Ascending aorta (tissue), 2 donors: ENCODE results near the gene PPM1J. TPM values are rescaled to one million over a fixed set of nuclear protein-coding genes. Genes with fewer than 3 reads are reported as not detected.

ENCODE experiments used
- DNase-seq, 2 donors: peaks; one replicate each; pipeline ENCODE4 v3.0.0-alpha.2; 2019; ENCODE audit warnings: low spot score in 2 of 2
- H3K27ac ChIP-seq, 2 donors: fragments of 200-600 bp; sonication (generic); one replicate each; pipeline ENCODE4 v1.5.1; 2016 to 2017; ENCODE audit warnings: mild to moderate bottlenecking in 1 of 2
- H3K27me3 ChIP-seq: fragments of 200-600 bp; sonication (generic); one replicate; pipeline ENCODE4 v1.5.1; 2017
- H3K36me3 ChIP-seq, 2 donors: fragments of 200-600 bp; sonication (generic); one replicate each; pipeline ENCODE4 v1.5.1; 2016
- H3K4me1 ChIP-seq, 2 donors: fragments of 200-600 bp; sonication (generic); one replicate each; pipeline ENCODE4 v1.5.1; 2016 to 2017; ENCODE audit warnings: mild to moderate bottlenecking in 1 of 2
- H3K4me3 ChIP-seq, 2 donors: fragments of 200-600 bp; sonication (generic); one replicate each; pipeline ENCODE4 v1.5.1; 2016 to 2017; ENCODE audit warnings: mild to moderate bottlenecking in 1 of 2
- H3K9me3 ChIP-seq, 2 donors: fragments of 200-600 bp; sonication (generic); one replicate each; pipeline ENCODE4 v1.5.1; 2016
- CTCF ChIP-seq, 3 experiments: fragments of 200-600 bp in 2 of 3; fragments of 450-650 bp in 1 of 3; sonication (generic) in 2 of 3; IDR thresholded peaks; one replicate each; pipeline ENCODE4 v1.5.1; 2016 to 2019; ENCODE audit warnings: antibody characterized with exemption in 3 of 3, mild to moderate bottlenecking in 1 of 3, moderate library complexity in 1 of 3
- intact Hi-C: fragments of 100-400 bp; cut with DNase I; formaldehyde crosslinking; loops from one replicate; pipeline ENCODE4 v1.15.1; 2023
- total RNA-seq: library from RNA; depleted of rRNA; stranded (reverse); fragments of >200 nt; gene quantifications from one replicate; pipeline ENCODE4 v1.1.0, GENCODE V29; 2016

PPM1J gene
- total RNA-seq, 1 donor from 2014 or later = 10.0 TPM

- intact Hi-C loops = loop anchor here (1.0 to 10.0 kb wide), 5 partner anchors 25 to 170 kb away; partner anchors contain the start of genes CAPZA1, RHOC, ST7L and WNT2B
- H3K27me3 ChIP-seq = no peaks in the 10 kb centered on the region
- DNase-seq = peak in 1 of 2 donors; percentile 70
- no peaks in the 10 kb centered on the region for H3K9me3 ChIP-seq
- H3K27ac ChIP-seq = peak overlapping the region; percentile 85 to 89
- peak overlapping the region; percentile 90 to 99 for H3K4me3 ChIP-seq
- H3K36me3 ChIP-seq = peaks cover 0 to 6% of the 10 kb centered on the region in 2 donors
- no peak for TF ChIP-seq CTCF (IDR thresholded peaks at IDR 0.05)
- H3K4me1 ChIP-seq = peaks cover 0 to 17% of the 10 kb centered on the region in 2 donors
Measured at GRCh38 chr1:112674986-112675727, 40.0 kb downstream of the PPM1J start.

- Histone ChIP-seq H3K4me1 (peaks cover 0 to 17% of the 10 kb centered on the region in 2 donors), H3K4me3 (peak within 1 kb of the TSS; percentile 90 to 99), H3K9me3 (no peaks in the 10 kb centered on the region), H3K27ac (peak within 1 kb of the TSS; percentile 85 to 89), H3K36me3 (peaks cover 3 to 13% of the 10 kb centered on the region in 2 donors), H3K27me3 (no peaks in the 10 kb centered on the region)
- no peak for TF ChIP-seq CTCF (IDR thresholded peaks at IDR 0.05)
- intact Hi-C loops = loop anchor here (1.0 to 10.0 kb wide), 4 partner anchors 26 to 170 kb away; partner anchors contain the start of genes CAPZA1, RHOC, ST7L and WNT2B
- DNase-seq = peak in 1 of 2 donors; percentile 84
Measured at GRCh38 chr1:112674440-112674985, 40.6 kb downstream of the PPM1J start, which contains the start of gene MOV10. TSS of gene MOV10 (plus strand) at chr1:112674659. CDS start at chr1:112674913, 254 bp downstream.

GRCh38 chr1:112673592-112674439 is 41.3 kb downstream of the PPM1J start:
- Histone ChIP-seq H3K4me3 (peak overlapping the region; percentile 90 to 99), H3K27ac (peak overlapping the region; percentile 85 to 89), H3K4me1 (peaks cover 0 to 17% of the 10 kb centered on the region in 2 donors), H3K36me3 (peaks cover 5 to 17% of the 10 kb centered on the region in 2 donors), H3K9me3 (no peaks in the 10 kb centered on the region), H3K27me3 (no peaks in the 10 kb centered on the region)
- peak; percentile 25 to 51 (median 41) for TF ChIP-seq CTCF (IDR thresholded peaks at IDR 0.05)
- DNase-seq = no peak
- intact Hi-C loops = loop anchor here (1.0 to 10.0 kb wide), 4 partner anchors 26 to 169 kb away; partner anchors contain the start of genes CAPZA1, RHOC, ST7L and WNT2B

GRCh38 chr1:112672842-112673241 is 42.3 kb downstream of the PPM1J start:
- Histone ChIP-seq H3K36me3 (peaks cover 6 to 27% of the 10 kb centered on the region in 2 donors), H3K27ac (peak overlapping the region; percentile 85 to 89), H3K9me3 (no peaks in the 10 kb centered on the region), H3K27me3 (no peaks in the 10 kb centered on the region), H3K4me3 (no peak overlapping the region), H3K4me1 (peaks cover 0 to 17% of the 10 kb centered on the region in 2 donors)
- no peak for DNase-seq
- no peak for TF ChIP-seq CTCF (IDR thresholded peaks at IDR 0.05)
- intact Hi-C loops = loop anchor here (10.0 kb wide), 1 partner anchor 168 kb away; the partner anchor contains the start of gene WNT2B

- no peak overlapping the region for H3K4me3 ChIP-seq
- DNase-seq = no peak
- H3K36me3 ChIP-seq = peaks cover 14 to 33% of the 10 kb centered on the region in 2 donors
- no peak overlapping the region for H3K27ac ChIP-seq
- no peaks in the 10 kb centered on the region for H3K9me3 ChIP-seq
- no peak for TF ChIP-seq CTCF (IDR thresholded peaks at IDR 0.05)
- H3K27me3 ChIP-seq = no peaks in the 10 kb centered on the region
- peaks cover 0 to 17% of the 10 kb centered on the region in 2 donors for H3K4me1 ChIP-seq
- intact Hi-C loops = loop anchor here (10.0 kb wide), 1 partner anchor 167 kb away; the partner anchor contains the start of gene WNT2B
Measured at GRCh38 chr1:112672009-112672408, 43.1 kb downstream of the PPM1J start.
